ENCODE measurements around the gene CHCHD6. TPM values are rescaled to one million over a fixed set of nuclear protein-coding genes. Genes with fewer than 3 reads are reported as not detected.

CHCHD6 gene
- total RNA-seq, 2 donors from 2014 or later = 8.4 to 10.9 TPM

- Histone ChIP-seq H3K4me1 (peaks cover 0 to 83% of the 10 kb centered on the region in 2 donors), H3K27me3 (no peaks in the 10 kb centered on the region), H3K27ac (no peak overlapping the region), H3K36me3 (no peaks in the 10 kb centered on the region), H3K4me3 (no peak overlapping the region), H3K9me3 (no peaks in the 10 kb centered on the region)
- no peak for TF ChIP-seq CTCF (IDR thresholded peaks at IDR 0.05)
- no peak for DNase-seq (ENCODE audit: low spot score)
These were observed 293.5 kb downstream of the CHCHD6 start for GRCh38 chr3:126997455-126998038.

- no peaks in the 10 kb centered on the region for H3K27me3 ChIP-seq
- peaks cover 0 to 83% of the 10 kb centered on the region in 2 donors for H3K4me1 ChIP-seq
- H3K9me3 ChIP-seq = no peaks in the 10 kb centered on the region
- no peak overlapping the region for H3K27ac ChIP-seq
- no peak for TF ChIP-seq CTCF (IDR thresholded peaks at IDR 0.05)
- no peak overlapping the region for H3K4me3 ChIP-seq
- no peaks in the 10 kb centered on the region for H3K36me3 ChIP-seq
- no peak for DNase-seq (ENCODE audit: low spot score)
These were observed 294.3 kb downstream of the CHCHD6 start for GRCh38 chr3:126998320-126998719.

- no peaks in the 10 kb centered on the region for H3K9me3 ChIP-seq
- no peak for TF ChIP-seq CTCF (IDR thresholded peaks at IDR 0.05)
- no peaks in the 10 kb centered on the region for H3K27me3 ChIP-seq
- no peak overlapping the region for H3K27ac ChIP-seq
- no peak overlapping the region for H3K4me3 ChIP-seq
- no peaks in the 10 kb centered on the region for H3K36me3 ChIP-seq
- H3K4me1 ChIP-seq = peaks cover 0 to 81% of the 10 kb centered on the region in 2 donors
- DNase-seq (ENCODE audit: low spot score) = no peak
These were observed 294.7 kb downstream of the CHCHD6 start for GRCh38 chr3:126998728-126999127.

- no peak overlapping the region for H3K27ac ChIP-seq
- H3K36me3 ChIP-seq = no peaks in the 10 kb centered on the region
- H3K4me1 ChIP-seq = peaks cover 0 to 74% of the 10 kb centered on the region in 2 donors
- no peak overlapping the region for H3K4me3 ChIP-seq
- TF ChIP-seq CTCF (IDR thresholded peaks at IDR 0.05) = no peak
- no peak for DNase-seq (ENCODE audit: low spot score)
- H3K9me3 ChIP-seq = no peaks in the 10 kb centered on the region
- H3K27me3 ChIP-seq = no peaks in the 10 kb centered on the region
These were observed 295.3 kb downstream of the CHCHD6 start for GRCh38 chr3:126999383-126999782.

- Histone ChIP-seq H3K27me3 (no peaks in the 10 kb centered on the region), H3K36me3 (no peaks in the 10 kb centered on the region), H3K4me3 (no peak overlapping the region), H3K9me3 (no peaks in the 10 kb centered on the region), H3K27ac (no peak overlapping the region), H3K4me1 (peaks cover 0 to 67% of the 10 kb centered on the region in 2 donors)
- DNase-seq (ENCODE audit: low spot score) = no peak
- no peak for TF ChIP-seq CTCF (IDR thresholded peaks at IDR 0.05)
These were observed 296.1 kb downstream of the CHCHD6 start for GRCh38 chr3:127000119-127000518.

- no peaks in the 10 kb centered on the region for H3K9me3 ChIP-seq
- H3K4me1 ChIP-seq = peaks cover 0 to 64% of the 10 kb centered on the region in 2 donors
- no peak for TF ChIP-seq CTCF (IDR thresholded peaks at IDR 0.05)
- no peaks in the 10 kb centered on the region for H3K36me3 ChIP-seq
- H3K4me3 ChIP-seq = no peak overlapping the region
- H3K27ac ChIP-seq = no peak overlapping the region
- DNase-seq (ENCODE audit: low spot score) = no peak
- H3K27me3 ChIP-seq = no peaks in the 10 kb centered on the region
These were observed 296.7 kb downstream of the CHCHD6 start for GRCh38 chr3:127000761-127001160.

Measured in right atrium auricular region (tissue), 2 donors.